ENCODE measurements around the gene AREG.

DNA sequence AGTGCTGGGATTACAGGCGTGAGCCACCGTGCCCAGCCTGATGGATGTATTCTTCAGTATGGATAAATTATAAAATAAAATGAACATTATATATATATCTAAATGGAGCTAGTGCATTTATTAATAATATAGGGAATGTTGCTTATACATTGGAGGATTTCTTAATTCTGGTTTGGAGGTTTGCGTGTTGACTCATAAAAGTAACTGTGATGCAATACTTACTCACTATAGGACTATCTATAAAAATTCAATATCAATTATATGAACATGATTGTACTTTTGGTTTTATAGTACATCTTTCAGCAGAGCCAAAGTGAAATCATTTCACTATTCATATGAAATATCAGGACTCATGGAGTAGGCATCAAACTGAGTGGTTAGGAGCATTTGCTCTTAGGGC is 3.2 kb upstream of the AREG start:
- TF ChIP-seq, protein P1, sequence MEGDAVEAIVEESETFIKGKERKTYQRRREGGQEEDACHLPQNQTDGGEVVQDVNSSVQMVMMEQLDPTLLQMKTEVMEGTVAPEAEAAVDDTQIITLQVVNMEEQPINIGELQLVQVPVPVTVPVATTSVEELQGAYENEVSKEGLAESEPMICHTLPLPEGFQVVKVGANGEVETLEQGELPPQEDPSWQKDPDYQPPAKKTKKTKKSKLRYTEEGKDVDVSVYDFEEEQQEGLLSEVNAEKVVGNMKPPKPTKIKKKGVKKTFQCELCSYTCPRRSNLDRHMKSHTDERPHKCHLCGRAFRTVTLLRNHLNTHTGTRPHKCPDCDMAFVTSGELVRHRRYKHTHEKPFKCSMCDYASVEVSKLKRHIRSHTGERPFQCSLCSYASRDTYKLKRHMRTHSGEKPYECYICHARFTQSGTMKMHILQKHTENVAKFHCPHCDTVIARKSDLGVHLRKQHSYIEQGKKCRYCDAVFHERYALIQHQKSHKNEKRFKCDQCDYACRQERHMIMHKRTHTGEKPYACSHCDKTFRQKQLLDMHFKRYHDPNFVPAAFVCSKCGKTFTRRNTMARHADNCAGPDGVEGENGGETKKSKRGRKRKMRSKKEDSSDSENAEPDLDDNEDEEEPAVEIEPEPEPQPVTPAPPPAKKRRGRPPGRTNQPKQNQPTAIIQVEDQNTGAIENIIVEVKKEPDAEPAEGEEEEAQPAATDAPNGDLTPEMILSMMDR (IDR thresholded peaks at IDR 0.05; ENCODE audit: poor library complexity): no peak
- no peak for TF ChIP-seq EZH2 (IDR thresholded peaks at IDR 0.05; ENCODE audit: borderline replicate concordance)
